HepG2 (cell line): ENCODE results near the gene SLC23A2. TPM values are rescaled to one million over a fixed set of nuclear protein-coding genes. Genes with fewer than 3 reads are reported as not detected.

ENCODE experiments used
- FOXP1 ChIP-seq, 2 experiments: fragments of 450-650 bp in 1 of 2; IDR thresholded peaks; 2 replicates each; pipeline ENCODE4 v1.6.1; 2017 to 2018; ENCODE audit warnings: antibody characterized with exemption in 1 of 2
- LCORL ChIP-seq, 2 experiments: fragments of 450-650 bp in 1 of 2; sonication (generic) in 1 of 2; formaldehyde crosslinking in 1 of 2; IDR thresholded peaks; 2 replicates each; pipeline versions ENCODE4 v1.5.0 to v1.6.1; 2017 to 2020; ENCODE audit warnings: antibody characterized with exemption in 1 of 2, missing genetic modification reagents in 1 of 2
- MTF2 ChIP-seq: sonication (generic); formaldehyde crosslinking; IDR thresholded peaks from 2 replicates; pipeline ENCODE4 v1.5.0; 2020; ENCODE audit warnings: missing genetic modification reagents, borderline replicate concordance
- NR2C2 ChIP-seq: sonication (generic); formaldehyde crosslinking; IDR thresholded peaks from 2 replicates; pipeline ENCODE4 v1.4.0; 2020; ENCODE audit warnings: missing genetic modification reagents, mild to moderate bottlenecking, moderate library complexity, borderline replicate concordance
- PHF5A ChIP-seq: IDR thresholded peaks from one replicate; pipeline ENCODE4 v1.6.1; 2018; ENCODE audit warnings: low read depth, missing genetic modification reagents; ENCODE audit not compliant: unreplicated experiment
- RFX1 ChIP-seq: fragments of 450-650 bp; IDR thresholded peaks from 2 replicates; pipeline ENCODE4 v1.6.1; 2017
- SMARCC2 ChIP-seq: fragments of 450-650 bp; IDR thresholded peaks from 2 replicates; pipeline ENCODE4 v1.6.1; 2017; ENCODE audit warnings: antibody characterized with exemption, mild to moderate bottlenecking
- SSRP1 ChIP-seq: IDR thresholded peaks from 2 replicates; pipeline ENCODE4 v1.6.1; 2016; ENCODE audit warnings: control low read depth
- TARDBP ChIP-seq: sonication (generic); formaldehyde crosslinking; IDR thresholded peaks from 2 replicates; pipeline ENCODE4 v1.8.0; 2022; ENCODE audit warnings: mild to moderate bottlenecking, missing genetic modification reagents
- TCF7 ChIP-seq: sonication (generic); IDR thresholded peaks from 2 replicates; pipeline ENCODE4 v1.6.1; 2016; ENCODE audit warnings: antibody characterized with exemption, low read depth
- THYN1 ChIP-seq: sonication (generic); formaldehyde crosslinking; IDR thresholded peaks from 2 replicates; pipeline ENCODE4 v1.8.1; 2023; ENCODE audit warnings: low read depth, mild to moderate bottlenecking, moderate library complexity, missing genetic modification reagents, borderline replicate concordance
- WIZ ChIP-seq: sonication (generic); formaldehyde crosslinking; IDR thresholded peaks from 2 replicates; pipeline ENCODE4 v1.5.1; 2020; ENCODE audit warnings: mild to moderate bottlenecking, missing genetic modification reagents
- ZBTB3 ChIP-seq: sonication (generic); formaldehyde crosslinking; IDR thresholded peaks from 2 replicates; pipeline ENCODE4 v1.4.0; 2020; ENCODE audit warnings: low read depth, mild to moderate bottlenecking, moderate library complexity, missing genetic modification reagents, borderline replicate concordance
- ZNF24 ChIP-seq: fragments of 450-650 bp; IDR thresholded peaks from 2 replicates; pipeline ENCODE4 v1.6.1; 2017; ENCODE audit warnings: antibody characterized with exemption, mild to moderate bottlenecking
- ZNF3 ChIP-seq: IDR thresholded peaks from 2 replicates; pipeline ENCODE4 v1.7.0; 2017; ENCODE audit warnings: inconsistent platforms
- polyA plus RNA-seq, 8 experiments: library from polyadenylated mRNA; depleted of rRNA in 3 of 8; stranded (reverse) in 7 of 8; unstranded in 1 of 8; fragments of >200 nt; fragmentation: Illumina TruSeq in 4 of 8; extraction: Trizol in 4 of 8; gene quantifications; 2 replicates each; pipeline versions ENCODE4 v1.2.1 to v1.2.3, GENCODE V29; 2011 to 2016; ENCODE audit warnings: low read depth in 4 of 8, missing spikeins in 1 of 8, mixed read lengths in 1 of 8; ENCODE audit not compliant: insufficient read depth in 1 of 8
- total RNA-seq, 5 experiments: library from RNA; depleted of rRNA; stranded (reverse); fragments of >200 nt; fragmentation: Illumina TruSeq; extraction: Trizol; gene quantifications; 2 replicates each; pipeline ENCODE4 v1.2.3, GENCODE V29; 2016; ENCODE audit warnings: low read depth in 1 of 5
- TF ChIP-seq, protein P1 (sequence below), 2 experiments: sonication (generic) in 1 of 2; formaldehyde crosslinking in 1 of 2; IDR thresholded peaks; 2 replicates each; pipeline versions ENCODE4 v1.5.1 to v1.6.1; 2011 to 2020; ENCODE audit warnings: borderline replicate concordance in 1 of 2, low read depth in 1 of 2, low read length in 1 of 2, mild to moderate bottlenecking in 1 of 2, missing genetic modification reagents in 1 of 2, moderate library complexity in 1 of 2
- TF ChIP-seq, protein P2 (sequence below): sonication (generic); formaldehyde crosslinking; IDR thresholded peaks from 2 replicates; pipeline ENCODE4 v1.8.1; 2023; ENCODE audit warnings: mild to moderate bottlenecking, missing genetic modification reagents, borderline replicate concordance
- TF ChIP-seq, protein P3 (sequence below): sonication (generic); formaldehyde crosslinking; IDR thresholded peaks from 2 replicates; pipeline ENCODE4 v1.4.0; 2020; ENCODE audit warnings: missing genetic modification reagents
- TF ChIP-seq, protein P4 (sequence below): sonication (generic); formaldehyde crosslinking; IDR thresholded peaks from 2 replicates; pipeline ENCODE4 v1.4.0; 2020; ENCODE audit warnings: low read depth, missing genetic modification reagents

SLC23A2 gene
- total and polyA plus RNA-seq, 2 of the 13 experiments (the other 11 are each of a cell fraction or from before 2014, with no cell fraction given), result 42.2 to 51.2 TPM

GRCh38 chr20:4936851-4937406 is 64.4 kb downstream of the SLC23A2 start (continued):
- TF ChIP-seq, protein P1, sequence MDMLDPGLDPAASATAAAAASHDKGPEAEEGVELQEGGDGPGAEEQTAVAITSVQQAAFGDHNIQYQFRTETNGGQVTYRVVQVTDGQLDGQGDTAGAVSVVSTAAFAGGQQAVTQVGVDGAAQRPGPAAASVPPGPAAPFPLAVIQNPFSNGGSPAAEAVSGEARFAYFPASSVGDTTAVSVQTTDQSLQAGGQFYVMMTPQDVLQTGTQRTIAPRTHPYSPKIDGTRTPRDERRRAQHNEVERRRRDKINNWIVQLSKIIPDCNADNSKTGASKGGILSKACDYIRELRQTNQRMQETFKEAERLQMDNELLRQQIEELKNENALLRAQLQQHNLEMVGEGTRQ (IDR thresholded peaks at IDR 0.05; ENCODE audit: low read depth, low read length), result no peak
- TF ChIP-seq, protein P1 (CRISPR knock-in tag; IDR thresholded peaks at IDR 0.05; ENCODE audit: borderline replicate concordance), result no peak
- TF ChIP-seq, protein P2, sequence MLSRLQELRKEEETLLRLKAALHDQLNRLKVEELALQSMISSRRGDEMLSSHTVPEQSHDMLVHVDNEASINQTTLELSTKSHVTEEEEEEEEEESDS, result no peak
- TF ChIP-seq ZNF24 (no peak), SMARCC2 (no peak), NR2C2 (CRISPR knock-in tag) (peak; percentile 63; the same call in 1 of the 2 replicates), ZBTB3 (CRISPR knock-in tag) (0 out of 2 replicates have a peak, but pooled peaks have one; percentile 66), FOXP1 (IDR thresholded peaks at IDR 0.05) (no peak), FOXP1 (CRISPR knock-in tag; IDR thresholded peaks at IDR 0.05) (peak; percentile 87), MTF2 (CRISPR knock-in tag) (no peak), RFX1 (no peak), THYN1 (CRISPR knock-in tag) (no peak), PHF5A (CRISPR knock-in tag) (peak; percentile 57), TARDBP (no peak; the same call in 1 of the 2 replicates), WIZ (CRISPR knock-in tag) (no peak), LCORL (IDR thresholded peaks at IDR 0.05) (peak; percentile 86), LCORL (CRISPR knock-in tag; IDR thresholded peaks at IDR 0.05) (peak; percentile 95), TCF7 (peak; percentile 96), SSRP1 (CRISPR knock-in tag) (peak; percentile 64), ZNF3 (CRISPR knock-in tag) (no peak)
- TF ChIP-seq, protein P3, sequence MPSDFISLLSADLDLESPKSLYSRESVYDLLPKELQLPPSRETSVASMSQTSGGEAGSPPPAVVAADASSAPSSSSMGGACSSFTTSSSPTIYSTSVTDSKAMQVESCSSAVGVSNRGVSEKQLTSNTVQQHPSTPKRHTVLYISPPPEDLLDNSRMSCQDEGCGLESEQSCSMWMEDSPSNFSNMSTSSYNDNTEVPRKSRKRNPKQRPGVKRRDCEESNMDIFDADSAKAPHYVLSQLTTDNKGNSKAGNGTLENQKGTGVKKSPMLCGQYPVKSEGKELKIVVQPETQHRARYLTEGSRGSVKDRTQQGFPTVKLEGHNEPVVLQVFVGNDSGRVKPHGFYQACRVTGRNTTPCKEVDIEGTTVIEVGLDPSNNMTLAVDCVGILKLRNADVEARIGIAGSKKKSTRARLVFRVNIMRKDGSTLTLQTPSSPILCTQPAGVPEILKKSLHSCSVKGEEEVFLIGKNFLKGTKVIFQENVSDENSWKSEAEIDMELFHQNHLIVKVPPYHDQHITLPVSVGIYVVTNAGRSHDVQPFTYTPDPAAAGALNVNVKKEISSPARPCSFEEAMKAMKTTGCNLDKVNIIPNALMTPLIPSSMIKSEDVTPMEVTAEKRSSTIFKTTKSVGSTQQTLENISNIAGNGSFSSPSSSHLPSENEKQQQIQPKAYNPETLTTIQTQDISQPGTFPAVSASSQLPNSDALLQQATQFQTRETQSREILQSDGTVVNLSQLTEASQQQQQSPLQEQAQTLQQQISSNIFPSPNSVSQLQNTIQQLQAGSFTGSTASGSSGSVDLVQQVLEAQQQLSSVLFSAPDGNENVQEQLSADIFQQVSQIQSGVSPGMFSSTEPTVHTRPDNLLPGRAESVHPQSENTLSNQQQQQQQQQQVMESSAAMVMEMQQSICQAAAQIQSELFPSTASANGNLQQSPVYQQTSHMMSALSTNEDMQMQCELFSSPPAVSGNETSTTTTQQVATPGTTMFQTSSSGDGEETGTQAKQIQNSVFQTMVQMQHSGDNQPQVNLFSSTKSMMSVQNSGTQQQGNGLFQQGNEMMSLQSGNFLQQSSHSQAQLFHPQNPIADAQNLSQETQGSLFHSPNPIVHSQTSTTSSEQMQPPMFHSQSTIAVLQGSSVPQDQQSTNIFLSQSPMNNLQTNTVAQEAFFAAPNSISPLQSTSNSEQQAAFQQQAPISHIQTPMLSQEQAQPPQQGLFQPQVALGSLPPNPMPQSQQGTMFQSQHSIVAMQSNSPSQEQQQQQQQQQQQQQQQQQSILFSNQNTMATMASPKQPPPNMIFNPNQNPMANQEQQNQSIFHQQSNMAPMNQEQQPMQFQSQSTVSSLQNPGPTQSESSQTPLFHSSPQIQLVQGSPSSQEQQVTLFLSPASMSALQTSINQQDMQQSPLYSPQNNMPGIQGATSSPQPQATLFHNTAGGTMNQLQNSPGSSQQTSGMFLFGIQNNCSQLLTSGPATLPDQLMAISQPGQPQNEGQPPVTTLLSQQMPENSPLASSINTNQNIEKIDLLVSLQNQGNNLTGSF (CRISPR knock-in tag), result no peak
- TF ChIP-seq, protein P4, sequence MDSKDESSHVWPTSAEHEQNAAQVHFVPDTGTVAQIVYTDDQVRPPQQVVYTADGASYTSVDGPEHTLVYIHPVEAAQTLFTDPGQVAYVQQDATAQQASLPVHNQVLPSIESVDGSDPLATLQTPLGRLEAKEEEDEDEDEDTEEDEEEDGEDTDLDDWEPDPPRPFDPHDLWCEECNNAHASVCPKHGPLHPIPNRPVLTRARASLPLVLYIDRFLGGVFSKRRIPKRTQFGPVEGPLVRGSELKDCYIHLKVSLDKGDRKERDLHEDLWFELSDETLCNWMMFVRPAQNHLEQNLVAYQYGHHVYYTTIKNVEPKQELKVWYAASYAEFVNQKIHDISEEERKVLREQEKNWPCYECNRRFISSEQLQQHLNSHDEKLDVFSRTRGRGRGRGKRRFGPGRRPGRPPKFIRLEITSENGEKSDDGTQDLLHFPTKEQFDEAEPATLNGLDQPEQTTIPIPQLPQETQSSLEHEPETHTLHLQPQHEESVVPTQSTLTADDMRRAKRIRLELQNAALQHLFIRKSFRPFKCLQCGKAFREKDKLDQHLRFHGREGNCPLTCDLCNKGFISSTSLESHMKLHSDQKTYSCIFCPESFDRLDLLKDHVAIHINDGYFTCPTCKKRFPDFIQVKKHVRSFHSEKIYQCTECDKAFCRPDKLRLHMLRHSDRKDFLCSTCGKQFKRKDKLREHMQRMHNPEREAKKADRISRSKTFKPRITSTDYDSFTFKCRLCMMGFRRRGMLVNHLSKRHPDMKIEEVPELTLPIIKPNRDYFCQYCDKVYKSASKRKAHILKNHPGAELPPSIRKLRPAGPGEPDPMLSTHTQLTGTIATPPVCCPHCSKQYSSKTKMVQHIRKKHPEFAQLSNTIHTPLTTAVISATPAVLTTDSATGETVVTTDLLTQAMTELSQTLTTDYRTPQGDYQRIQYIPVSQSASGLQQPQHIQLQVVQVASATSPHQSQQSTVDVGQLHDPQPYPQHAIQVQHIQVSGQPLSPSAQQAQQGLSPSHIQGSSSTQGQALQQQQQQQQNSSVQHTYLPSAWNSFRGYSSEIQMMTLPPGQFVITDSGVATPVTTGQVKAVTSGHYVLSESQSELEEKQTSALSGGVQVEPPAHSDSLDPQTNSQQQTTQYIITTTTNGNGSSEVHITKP (CRISPR knock-in tag), result peak; percentile 73; the same call in 1 of the 2 replicates
